ENCODE measurements around the gene ARHGEF28.

ARHGEF28 gene

DNA sequence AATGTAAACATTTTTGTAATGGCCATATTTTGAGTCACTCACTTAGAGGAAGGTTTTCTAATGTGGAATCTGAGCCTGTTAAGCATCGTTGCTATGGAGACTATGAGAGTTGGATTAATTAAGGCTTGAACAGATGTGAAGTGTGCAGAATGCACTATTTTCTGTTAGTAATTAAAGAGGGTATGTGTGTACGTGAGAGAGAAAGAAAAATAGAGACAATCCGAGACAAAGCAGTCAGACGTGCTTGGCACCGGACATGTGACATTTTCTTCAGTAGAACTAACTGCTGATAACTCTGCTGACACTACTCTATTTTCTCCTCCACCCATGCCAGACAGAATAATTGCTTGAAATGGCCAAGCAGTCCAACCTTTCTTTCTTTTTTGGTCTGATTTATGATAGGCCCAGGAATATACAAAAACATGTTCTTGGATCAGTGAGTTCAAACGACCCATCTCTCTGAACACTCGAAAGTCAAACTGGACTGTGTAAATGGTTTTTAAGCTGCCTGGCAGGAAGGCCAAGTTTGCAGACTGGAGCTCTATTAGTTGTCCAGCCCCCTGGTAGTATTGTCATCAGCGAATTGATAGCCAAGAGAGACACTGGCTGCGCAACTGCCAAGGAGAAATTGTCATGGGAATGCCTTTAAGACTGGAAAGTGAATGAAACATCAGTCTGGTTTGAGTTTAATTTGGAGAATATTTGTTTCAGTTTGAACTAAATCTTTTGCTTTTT lies 322.1 kb downstream of the ARHGEF28 start:
- no peak for DNase-seq

DNA sequence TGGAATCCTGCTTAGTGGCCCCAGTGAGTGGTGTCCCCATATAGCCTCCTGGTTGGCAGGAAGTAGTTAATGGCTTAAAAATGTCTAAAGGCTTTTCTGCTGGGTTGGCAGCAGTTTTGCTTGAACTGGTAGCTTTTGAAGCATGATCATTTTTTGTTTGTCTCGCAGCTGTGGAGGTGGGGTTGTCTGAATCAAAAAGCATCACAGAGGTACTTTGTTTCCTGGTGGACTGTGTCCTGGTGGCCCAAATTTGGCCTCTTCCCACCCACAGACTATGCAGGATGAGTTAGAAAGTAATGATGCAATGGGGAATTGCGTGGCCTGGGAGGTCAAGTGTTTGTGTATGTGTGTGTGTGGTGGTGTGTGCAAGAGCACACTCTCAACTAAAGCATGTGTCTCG lies 322.7 kb downstream of the ARHGEF28 start:
- no peak for DNase-seq

DNA sequence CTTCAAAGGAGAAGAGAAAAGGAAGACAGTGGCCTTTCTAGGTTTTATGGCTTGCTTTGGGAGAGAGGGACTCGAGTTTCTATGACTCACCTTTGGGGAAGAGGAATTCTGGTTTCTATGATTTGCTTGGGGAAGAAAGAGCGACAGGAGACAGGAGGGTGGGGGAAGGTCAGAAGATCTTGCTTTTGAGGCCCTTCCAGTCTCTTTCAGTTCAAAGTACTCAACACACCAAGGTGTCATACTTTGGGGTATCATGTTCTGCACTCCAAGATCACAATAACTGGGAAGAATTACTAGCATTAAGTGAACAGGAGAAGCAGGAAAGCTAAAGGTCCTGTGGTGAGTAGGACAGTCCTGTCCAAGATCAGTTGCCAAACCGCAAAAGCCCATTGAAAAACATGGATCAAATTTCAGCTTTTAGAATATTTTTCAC lies 324.5 kb downstream of the ARHGEF28 start:
- no peak for DNase-seq

DNA sequence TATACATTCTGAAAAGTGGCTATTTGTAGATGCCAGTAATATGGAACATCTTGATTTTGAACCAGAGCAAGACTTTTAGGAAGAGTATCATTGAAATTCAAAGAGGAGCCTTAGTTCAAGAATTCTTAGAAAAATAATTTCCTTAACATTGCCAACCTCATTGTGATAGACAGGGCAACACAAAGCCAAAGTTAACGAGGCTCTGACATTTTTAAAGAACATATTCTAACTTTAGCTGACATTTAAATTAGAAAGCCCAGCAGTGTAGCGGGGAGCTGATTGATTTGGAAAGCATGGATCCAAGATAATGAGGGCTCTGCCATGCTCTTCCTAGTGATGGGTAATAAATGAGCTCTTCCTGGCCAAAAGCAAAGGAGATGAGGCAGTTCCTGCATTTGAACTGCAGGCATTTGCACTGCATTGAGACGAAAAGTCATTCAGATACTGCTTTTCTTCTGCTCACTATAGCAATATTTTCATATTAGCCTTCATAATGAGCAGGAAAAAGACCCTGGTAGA lies 325.0 kb downstream of the ARHGEF28 start:
- no peak for DNase-seq

DNA sequence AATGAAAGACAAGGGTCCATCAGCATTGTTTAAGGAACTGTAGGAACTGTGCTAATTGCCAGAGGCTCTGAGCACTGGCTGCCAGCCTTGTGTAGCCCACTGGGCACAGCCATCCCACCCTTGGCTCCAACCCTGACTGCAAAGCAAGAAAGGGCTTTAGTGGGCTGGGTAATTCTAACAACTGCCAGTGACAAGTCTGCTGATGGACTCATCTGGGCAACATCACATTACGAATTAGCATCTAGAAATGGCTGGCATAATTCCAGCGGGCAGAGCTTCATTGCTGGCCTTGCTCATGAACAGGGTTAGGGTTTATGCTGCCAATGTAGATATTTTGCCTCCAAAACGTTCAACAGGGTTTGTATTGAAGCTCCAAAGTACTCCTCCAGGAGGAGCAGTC lies 326.9 kb downstream of the ARHGEF28 start:
- no peak for DNase-seq

DNA sequence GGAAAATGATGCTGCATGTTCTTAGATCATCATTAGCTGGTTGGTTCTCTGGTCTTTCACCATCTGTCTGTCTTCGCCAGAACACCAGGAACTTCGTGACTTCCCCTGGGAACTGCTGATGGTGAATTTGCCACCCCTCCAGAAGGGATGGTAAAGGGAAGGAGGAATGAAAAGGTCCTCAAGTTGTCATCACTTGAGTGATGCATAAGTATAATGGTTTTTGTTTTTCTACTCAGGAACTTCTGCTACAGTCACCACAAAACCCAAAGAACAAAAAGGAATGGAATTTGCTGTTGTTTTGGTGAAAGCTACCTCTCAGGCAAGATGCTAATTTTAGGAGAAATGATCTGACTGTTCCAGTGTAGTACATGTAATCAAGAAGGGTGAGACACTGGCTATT lies 328.4 kb downstream of the ARHGEF28 start:
- DNase-seq: no peak

DNA sequence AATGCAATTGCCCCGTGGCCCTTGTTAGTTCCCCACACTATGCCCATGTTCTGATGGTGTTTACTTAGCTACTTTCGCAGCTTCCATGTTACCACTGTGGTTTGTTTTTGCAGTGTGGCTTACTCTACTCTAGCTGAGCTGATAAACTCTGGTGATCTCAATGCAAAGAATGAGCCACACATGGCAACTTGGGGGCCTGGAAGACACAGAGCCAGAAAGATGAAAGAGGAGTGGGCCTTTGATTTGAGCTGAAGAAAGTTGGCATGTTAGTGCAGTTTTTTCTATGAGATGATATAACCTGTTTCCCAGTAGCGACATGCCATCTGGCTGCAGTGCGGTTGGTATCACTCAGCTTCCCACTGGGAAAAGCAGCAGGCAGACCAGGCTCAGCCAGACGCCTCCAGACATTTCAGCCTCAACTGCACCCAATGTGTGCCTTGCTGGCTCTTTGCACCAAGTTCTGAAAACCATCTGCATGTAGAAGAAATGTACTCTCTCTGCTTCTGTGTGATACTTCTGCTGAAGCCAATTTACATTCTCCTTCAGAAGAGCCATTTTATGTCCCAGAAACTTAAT lies 329.4 kb downstream of the ARHGEF28 start:
- no peak for DNase-seq

DNA sequence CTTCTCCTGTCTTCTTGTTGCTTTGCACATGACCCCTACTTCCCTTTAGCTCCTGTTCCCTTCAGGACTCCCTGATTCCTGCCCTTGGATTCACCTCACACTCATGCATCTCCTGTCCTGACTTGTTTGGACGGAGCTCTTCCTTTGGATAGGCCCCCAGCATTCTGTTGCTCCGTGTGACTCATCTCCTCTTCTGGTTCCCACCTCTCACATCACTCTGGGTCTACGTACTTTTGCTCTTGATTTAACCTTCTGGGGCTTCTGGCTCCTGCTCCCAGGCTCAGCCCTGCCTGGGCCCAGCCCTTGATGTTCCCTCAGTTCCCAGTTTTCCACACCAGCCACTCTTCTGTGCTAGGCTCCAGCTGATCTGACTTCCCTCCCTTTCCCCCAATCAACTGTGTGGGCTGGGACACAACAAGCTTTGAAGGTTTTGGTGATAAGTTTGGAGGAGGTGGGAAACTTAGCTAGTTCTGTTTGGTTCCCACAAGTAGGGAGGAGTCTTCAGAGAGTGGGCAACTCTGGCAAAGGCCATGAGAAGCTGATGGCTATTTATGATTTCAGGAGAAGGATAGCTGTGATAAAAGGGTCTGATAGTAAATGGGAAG lies 331.5 kb downstream of the ARHGEF28 start:
- no peak for DNase-seq

DNA sequence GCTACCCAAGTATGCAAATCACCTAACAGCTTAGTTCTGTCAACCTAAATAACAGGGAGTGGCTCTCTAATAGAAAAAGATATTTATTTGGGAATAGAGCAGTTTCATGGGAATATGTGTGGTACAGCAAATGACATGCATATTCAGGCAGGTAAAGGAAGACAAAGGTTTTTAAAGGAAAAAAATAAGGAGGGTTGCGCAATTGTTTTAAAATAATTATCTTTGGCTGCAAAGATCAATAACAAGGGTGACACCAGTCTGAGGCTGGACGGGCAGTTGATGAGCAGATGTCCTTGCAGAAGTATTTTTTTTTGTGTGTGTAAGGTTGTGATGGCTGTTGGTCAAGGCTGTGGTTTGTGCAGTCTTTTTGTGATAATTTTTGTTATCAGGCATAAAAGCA lies 332.0 kb downstream of the ARHGEF28 start:
- no peak for DNase-seq

DNA sequence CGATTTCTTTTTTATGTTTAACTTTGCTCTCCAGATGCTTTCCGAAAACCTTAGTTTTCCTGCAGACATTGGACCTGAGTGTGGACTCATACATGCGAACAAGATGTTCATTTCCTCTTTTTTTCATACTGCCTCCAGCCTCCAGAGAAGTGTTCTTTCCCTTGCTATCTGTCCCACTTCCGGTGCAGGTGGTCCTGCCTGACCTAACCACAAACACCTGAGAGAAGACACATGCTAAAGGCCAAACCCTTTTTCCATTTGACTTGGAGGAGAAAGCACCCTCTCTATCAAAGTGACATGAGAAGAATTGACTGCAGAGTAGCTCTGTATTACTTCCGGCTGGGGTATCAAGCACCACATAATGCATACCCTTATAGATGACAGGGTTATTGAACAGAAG lies 334.0 kb downstream of the ARHGEF28 start:
- no peak for DNase-seq

DNA sequence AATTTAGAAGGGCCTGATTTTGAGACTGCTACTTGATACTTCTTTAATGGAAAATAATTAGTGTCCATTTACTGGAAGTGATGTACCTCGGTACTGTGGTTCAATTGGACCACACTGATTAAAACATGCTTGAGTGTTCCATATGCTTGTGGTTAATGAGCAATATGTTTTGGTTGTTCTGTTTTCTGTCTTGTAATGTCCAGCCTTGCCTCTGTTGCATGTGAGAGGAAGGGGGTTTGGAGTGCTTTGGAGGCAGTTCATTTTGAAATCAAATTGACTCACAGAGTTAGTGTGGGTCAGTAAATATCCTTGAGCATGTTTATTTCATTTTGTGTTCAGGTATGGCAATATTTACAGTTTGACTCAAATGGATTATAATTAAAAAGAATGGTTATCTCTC lies 334.4 kb downstream of the ARHGEF28 start:
- no peak for DNase-seq

DNA sequence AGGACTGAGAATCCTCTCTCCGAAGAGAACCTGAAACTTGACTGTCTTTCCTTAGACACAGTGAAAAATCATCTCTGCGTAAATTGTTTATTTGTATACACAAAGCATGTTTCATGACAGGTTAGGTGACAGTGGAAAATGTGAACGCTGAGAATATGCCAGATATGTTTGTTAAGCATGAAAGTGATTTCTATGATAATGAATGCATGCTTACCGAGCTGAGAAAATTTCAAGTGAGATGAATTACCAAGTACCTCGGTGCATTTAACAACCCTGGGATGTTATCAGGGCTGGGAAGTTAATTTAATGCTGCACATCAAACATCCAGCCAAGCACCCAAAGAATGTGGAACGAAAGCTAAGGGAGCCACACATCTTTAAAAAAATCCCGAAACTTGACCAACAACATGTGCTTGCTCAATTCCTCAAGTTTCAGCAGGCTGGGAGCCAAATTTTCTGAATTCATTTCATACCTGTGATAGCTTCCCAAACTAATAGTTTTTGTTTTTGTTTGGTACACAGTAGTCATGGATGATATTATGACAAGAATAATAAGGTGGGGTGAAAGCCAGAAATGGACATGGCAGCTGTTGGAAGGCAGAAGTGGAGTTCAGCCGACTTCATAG lies 336.9 kb downstream of the ARHGEF28 start:
- no peak for DNase-seq

DNA sequence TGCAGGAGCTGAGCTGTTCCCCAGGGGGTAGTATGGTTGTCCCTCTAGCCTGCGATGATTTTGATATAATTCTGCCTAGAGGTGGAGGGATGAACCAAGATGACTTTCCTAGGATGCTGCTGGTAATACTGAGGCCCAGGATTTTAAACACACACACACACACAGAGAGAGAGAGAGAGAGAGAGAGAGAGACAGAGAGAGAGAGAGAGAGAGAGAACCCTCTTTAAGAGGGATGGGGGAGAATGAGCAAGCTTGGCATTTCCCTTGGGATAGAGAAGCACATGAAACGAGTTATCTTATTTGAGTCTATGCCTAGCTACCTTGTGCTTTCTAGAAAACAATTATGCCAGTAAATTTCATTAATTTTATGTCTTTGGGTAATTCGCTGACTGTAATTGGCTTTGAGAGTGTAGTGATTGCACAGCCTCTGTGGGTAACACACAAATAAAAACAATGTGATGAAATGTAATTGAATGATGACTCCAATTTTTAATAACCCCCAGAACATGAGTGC lies 338.4 kb downstream of the ARHGEF28 start:
- no peak for DNase-seq

DNA sequence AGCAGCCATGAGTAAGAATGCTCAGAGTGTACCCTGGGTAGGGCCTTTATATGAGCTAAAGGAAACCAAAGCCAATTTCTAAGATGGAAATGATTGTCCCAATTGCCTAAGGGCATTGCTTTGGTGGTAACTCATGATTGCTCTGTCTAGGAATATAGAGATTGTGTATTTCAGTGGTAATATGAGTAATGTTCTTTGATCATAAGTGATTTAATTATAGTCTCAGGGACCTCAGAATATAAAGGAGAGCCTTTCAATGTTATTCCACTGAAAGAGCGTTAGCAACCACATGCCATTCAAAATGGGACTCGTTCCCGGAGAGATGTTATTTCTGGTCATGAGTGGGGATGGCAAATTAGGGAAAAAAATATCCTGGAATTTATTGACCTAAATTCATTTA lies 340.5 kb downstream of the ARHGEF28 start:
- DNase-seq: no peak

DNA sequence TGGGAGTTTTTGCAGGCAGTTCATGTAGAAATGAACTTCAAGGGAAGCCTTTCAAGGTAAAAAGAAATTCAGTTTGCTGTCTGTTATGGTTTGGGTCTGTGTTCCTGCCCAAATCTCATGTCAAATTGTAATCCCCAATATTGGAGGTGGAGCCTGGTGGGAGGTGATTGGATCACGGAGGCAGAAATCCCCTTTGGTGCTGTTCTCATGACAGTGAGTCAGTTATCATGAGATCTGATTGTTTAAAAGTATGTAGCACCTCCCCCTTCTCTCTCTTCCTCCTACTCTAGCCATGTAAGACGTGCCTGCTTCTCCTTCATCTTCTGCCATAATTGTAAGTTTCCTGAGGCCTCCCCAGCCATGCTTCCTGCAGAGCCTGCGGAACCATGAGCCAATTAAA lies 341.4 kb downstream of the ARHGEF28 start:
- DNase-seq: no peak

DNA sequence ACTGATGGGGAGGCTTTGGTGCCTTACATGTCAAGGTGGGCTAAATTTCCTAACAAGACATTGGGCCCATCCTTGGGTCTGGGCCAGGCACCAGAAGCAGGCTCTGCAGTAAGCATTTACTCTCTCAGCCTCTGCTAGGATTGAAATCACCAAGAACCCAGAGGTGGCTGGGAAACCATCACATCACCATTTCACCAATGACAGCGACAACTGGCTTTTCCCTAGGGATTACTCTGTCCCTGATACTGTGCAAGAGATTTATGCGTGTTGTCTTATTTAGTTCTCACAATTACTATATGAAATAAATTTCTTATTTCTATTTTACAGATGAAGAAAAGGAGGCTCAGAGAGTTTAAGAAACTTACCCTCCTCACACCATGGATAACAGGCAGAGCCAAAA lies 342.2 kb downstream of the ARHGEF28 start:
- DNase-seq: no peak

DNA sequence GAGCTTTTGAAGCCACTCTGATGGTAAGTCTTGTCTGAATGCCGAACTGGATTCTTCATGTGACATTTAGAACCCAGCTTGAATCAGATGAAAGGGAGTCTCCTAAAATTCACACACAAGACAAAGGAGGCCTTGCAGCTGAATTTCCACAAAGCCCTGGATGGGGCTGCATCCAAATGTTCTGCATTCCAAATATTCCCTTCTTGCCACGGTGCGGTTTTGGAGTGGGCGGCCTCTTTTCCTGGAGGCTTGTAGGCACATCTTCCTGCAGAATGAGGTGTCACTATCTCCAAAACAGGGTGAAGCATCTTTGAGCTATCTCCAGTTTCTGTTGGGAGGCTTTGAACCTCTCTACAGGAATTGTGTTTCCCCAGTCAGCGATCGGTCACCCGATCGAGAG lies 342.7 kb downstream of the ARHGEF28 start:
- DNase-seq: no peak

DNA sequence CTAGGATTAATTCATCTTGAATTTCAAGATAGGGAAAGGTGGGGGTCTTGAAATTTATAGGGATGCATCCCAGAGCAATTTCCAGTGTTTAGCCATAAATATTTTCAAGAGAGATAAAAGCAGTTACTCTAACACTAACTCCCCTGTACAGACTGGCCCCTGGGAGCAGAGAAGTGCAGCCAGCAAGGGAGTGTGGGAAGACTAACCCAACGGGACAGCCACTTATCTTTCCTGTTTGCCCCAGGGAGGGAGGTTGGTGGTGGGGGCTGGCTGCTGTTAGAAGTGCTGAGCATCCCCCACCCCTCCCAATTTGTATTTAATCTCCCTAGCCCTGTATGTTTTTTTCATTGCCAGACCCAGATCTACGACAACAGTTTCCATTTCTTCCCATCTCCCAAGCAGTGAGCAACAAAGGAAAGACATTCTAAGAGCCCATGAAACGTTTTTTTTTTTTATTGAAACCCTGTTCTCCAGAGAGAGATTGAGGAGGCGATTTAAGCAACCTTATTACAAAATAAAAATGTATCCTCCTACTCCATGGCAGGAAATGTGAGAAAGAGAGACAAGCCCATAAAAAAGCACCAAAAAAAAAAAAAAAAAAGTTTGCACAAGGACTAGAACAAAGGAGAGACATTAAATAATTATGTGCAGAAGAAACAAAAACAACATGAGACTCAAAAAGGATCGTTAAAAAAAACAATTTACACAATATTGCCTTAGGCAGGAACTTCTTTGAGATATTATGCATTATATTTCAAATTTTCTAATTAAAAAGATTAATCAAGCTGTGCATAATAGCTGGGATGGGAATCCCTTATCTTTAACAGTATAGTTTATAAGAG lies 343.4 kb downstream of the ARHGEF28 start:
- DNase-seq: no peak

DNA sequence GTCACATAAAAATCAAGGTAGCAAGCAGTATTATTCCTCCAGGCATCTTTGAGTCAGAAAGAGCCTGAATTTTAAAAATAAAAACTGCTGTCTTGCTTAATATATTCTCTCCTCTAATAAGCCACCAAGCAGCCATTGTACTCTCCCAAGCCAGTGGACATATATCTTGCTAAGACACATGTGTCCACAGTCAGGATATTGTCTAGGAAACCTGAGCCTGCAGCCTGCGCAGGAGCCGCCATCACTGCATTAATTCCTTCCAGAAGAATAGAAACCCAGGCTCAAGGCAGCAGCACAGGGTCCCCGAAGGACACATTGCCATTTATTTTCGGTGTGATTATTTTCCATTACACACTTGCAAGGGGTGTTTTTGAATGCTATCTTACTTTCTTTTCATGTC lies 345.3 kb downstream of the ARHGEF28 start:
- no peak for DNase-seq

DNA sequence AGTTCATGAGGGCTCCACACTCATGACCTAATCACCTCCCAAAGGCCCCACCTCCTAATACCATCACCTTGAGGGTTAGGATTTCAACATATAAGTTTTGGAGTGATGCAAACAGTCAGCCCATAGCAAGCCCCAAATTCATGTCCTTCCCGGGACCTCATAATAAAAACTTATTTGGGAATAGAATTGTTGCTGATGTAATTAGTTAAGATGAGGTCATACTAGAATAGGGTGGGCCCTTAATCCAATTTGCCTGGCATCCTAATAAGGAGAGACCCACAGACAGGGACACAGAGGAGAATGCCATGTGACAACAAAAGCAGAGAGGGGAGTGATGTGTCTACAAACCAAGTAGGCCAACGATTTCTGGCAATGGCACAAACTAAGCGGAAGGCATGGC lies 347.1 kb downstream of the ARHGEF28 start:
- DNase-seq: no peak

DNA sequence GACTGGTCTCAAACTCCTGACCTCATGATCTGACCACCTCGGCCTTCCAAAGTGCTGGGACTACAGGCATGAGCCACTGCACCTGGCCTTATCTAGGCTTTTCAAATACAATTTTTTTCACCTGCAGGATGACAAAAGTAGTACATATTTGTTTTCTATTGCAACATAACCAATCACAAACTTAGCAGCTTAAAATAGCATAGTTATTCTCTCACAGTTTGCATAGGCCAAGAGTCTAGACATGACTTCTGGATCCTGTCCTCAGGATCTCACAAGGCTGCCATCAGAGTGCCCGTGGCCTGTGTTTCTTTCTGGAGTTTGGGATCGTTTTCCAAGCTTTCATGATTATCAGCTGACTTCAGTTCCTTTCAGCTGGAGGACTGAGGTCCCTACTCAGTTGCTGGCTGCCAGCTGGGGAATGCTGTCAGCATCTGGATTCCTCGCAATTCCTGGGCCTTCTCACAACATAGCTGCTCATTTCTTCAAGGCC lies 348.9 kb downstream of the ARHGEF28 start:
- no peak for DNase-seq

DNA sequence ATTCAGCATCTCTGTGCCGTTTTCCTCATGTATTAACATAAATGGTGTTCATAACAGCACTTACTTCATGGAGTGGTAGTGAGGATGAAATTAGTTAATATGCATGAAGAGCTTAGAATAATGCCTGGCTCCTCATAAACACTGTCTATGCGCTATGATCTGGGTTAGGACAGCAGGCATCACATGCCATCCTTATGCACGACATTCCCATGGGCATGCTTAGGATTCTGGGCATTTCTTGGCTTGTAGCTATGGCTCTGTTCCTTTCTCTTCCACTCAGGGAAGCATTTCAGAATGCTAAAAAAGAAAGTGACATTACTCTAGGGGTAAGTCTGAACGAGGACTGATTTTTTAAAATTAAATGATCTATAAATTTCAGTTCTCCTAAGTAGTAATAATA lies 349.8 kb downstream of the ARHGEF28 start:
- no peak for DNase-seq

DNA sequence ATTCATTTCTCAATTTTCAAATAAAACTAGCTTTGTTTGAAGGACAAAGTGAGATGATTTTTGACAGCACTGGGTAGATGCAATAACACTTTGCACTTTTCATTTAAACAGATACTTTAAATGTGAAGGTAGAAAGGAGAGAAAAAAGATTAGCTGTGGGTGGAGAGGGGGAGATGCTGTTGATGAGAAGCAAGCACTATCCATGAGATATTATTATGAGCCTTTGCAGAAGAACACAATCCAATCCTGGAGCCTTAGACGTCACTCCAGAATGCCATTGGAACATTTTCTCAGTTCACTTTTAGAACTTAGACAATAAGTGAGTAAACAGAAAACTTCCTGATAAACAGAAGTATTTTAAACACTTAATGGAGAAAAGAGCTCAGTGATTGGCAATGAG lies 351.1 kb downstream of the ARHGEF28 start:
- DNase-seq: no peak
